GM18502 (cell line): ENCODE data around the gene FYTTD1.
A peak's percentile ranks its signal among the peaks of the same experiment; 100 is the strongest.

Experiments used
- ATAC-seq: cut with Tn5 transposase; IDR thresholded peaks from one replicate; pipeline ENCODE4 v1.9.1; 2021; ENCODE audit warnings: mild to moderate bottlenecking; ENCODE audit not compliant: unreplicated experiment, poor library complexity

Gene FYTTD1

DNA sequence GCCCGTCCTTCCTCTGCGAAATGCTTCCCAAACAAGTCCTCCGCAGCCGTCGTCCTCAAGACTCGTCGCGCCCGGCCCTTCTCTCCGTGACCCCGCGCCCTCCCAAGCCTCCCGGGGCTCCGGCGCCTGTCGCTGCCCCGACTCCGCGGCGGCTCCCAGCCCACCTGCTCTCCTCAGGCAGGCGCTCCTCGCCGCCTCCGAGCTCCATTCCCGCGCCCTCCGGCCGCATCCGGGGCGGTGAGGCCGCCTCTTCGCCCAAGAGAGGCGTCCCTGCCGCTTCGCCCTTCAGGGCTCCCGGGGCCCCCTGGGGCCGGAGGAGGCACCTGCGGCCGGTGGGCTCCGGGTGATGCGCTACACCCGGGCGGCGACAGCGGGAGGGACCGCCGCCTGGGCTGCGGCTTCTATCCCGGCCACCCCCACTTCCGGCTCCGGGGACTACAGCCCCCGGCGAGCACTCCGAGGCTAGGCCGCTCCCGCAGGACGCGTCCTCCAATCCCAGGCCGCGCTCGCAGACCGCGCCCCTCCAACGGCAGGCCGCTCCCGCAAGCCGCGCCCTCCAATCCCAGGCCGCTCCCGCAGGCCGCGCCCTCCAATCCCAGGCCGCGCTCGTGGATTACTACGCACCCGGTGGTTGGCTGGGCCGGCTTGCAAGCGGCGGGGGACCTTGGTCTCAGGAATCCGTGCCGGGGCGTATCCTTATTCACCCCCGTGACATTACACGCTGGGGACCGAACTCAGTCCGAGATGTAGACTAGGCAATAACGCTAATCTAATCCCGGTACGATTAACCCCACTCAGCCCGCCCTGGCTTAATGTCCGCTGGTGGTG, 13.0 kb upstream of the FYTTD1 start, which contains the start of gene RUBCN:
TSS of gene RUBCN (minus strand) at position 414 of the 828 bp plus-strand sequence. CDS start at position 229, 185 bp downstream.
- peak; percentile 82 for ATAC-seq

DNA sequence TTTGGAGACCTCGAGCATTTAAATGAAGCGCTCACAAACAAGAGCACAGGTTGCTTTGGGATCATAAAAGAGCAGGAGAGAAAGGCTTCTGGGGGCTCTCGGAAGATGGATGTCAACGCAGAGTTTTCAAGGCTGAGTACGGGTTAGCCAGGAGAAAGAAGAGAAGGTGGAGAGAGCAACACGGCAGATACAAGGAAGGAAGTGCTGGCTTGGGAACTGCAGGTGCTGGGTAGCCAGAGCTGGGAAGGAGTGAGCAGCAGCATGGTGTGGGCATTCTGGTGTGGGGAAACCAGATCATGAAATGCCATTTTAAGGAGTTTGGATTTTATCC, 12.4 kb upstream of the FYTTD1 start:
- no peak for ATAC-seq

DNA sequence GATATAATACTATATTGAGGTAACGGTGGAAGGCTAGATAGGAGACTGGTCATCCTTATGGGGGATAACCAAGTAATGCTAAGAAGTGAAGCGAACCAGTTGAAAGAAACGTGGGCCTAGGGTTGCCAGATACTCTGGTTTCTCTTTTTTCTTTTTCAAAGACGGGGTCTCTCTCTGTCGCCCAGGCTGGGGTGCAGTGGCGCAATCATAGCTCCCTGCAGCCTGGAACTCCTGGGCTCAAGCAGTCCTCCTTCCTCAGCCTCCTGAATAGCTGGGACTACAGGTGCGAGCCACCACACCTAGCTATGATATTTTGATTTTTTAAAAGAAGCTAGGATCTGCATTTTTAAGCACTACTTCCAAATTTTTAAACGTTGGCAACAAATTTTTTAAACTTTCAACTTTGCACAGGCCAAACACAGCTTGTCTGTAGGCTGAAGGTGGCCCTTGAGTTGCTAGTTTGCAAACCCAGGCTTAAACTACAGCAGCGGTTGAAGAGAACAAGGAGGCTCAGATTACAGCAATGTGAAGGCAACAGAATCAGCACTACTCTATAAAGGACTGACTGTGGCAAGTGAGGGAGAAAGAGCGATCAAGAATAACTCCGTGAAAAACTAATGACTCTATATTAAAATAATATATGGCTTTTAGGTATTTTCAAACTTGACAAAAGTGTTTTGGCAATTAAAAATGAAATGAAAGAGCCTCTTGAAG, 11.8 kb upstream of the FYTTD1 start:
- ATAC-seq = no peak

DNA sequence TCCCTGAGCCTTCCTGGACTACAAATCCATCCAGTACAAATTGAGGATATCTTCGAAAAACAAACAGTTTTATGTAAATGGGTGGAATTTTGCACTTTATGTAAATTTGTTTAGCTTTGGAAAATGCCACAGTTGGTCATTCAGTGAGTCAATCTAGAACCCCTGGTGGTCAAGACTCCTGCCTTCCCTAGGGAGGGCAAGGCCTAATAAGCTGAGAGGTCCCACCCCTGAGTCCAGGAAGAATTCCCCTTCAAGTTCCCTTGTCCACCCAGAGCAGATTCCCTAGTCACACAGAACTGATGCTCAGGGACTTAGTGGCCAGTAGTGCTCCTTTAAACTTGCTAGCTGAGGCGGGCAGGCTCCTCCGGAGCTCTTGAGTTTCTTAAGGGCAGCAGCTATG, 6.9 kb upstream of the FYTTD1 start:
- ATAC-seq = no peak

DNA sequence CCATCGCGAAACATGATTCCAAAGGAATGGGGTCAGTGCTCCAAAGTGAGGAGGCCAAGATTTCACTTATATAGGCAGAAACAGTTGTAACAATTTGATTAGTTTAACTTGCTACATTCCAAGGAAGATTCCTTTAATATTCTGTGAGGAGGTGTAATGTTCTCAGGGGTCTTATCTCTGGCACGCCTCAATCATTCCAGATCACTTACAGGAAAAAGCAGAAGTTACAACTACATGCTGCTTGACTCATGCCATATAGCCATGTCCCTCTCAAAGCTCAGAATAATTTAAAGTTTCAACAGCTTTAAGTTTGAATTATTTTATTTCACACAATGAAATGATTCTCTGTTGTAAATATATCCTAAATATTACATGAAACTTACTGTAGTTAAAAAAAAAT, 3.5 kb upstream of the FYTTD1 start:
- no peak for ATAC-seq

DNA sequence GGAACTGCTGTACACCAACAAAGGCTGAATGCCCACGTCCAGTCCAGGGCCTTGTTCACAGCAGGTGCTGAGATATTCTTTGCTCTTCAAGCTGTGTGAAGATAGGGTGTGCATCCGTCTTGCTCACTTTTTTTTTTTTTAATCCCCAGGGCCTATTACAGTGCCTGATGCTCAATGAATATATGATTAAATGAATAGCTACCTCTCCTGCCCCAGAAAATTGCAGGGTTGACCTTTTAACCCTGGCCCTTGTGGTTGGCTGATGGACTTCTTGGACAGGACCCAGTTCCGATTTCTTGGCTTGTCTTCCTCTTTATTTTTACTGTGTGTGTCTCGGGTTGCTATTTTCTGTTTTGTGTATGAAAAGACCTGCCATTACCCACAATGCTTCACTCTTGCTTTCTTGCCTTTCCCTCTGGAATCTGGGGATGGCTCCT, 2.9 kb upstream of the FYTTD1 start:
- no peak for ATAC-seq

DNA sequence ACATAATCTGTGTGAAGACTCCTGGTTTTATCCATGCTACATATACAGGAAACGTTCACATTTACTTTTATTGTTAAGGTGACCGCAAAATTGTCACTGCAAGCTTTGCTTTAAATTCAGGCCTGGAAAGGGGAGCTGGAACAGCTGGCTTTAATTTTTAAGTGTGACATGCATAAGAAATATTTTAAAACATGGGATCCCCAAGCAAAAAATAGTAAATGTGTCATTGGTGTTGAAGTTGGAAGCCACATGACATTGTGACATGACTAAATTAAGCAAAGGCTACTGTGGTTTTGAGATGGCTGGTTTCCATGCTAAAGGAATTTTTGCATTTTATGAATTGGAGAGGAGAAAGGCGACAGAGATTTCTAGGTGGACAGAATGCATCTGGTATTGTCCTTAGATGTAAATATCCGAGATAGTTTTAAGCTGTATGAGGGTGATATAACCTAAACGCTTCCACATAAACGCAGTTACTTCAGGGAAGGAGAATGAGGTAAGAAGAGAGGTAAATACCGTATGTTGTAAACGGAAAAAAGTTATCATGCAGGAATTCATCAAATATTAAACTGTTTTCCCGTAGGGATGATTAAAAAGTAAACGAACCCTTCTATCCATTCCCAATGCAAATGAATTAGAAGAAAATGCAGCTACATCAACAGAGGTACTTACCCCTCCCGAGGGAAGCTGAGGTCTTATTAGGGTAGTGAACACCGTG, 927 bp upstream of the FYTTD1 start:
- ATAC-seq = no peak

DNA sequence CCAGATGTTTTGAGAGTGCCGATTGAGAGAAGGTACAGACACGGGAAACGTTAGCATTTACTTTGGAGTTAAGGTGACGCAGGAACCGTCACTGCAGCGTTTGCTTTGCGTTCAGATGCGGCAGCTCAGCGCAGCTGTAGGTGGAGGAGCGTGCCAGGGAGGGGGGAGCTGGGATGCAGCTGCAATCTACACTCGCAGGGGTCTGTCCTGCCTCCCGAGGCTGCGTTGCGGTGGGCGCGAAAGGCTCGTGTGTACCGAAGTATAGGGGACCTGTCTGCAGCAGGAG, 425 bp upstream of the FYTTD1 start:
- ATAC-seq = peak; percentile 43

DNA sequence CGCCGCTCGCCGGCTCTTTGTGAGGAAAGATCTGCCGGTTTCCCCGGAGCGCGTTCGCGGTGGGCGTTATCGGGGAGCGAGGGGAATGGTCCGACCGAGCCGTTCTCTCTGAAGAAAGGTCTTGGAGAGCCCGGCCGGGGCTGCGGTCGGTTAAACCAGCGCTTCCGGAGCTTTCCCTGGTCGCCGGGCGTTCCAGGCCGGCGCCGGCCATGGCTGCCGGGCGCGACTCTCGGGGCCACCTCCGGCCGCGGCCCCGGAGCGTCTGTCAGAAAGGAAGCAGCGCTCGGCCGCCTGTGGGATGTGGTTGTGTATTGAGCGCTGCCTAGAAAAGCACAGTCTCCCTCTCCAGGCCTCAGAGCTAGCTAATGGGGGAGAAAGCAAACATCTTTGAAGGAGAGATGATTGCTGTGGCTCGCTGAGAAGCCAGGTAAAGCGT, 731 bp downstream of the FYTTD1 start:
- peak; percentile 33 for ATAC-seq

DNA sequence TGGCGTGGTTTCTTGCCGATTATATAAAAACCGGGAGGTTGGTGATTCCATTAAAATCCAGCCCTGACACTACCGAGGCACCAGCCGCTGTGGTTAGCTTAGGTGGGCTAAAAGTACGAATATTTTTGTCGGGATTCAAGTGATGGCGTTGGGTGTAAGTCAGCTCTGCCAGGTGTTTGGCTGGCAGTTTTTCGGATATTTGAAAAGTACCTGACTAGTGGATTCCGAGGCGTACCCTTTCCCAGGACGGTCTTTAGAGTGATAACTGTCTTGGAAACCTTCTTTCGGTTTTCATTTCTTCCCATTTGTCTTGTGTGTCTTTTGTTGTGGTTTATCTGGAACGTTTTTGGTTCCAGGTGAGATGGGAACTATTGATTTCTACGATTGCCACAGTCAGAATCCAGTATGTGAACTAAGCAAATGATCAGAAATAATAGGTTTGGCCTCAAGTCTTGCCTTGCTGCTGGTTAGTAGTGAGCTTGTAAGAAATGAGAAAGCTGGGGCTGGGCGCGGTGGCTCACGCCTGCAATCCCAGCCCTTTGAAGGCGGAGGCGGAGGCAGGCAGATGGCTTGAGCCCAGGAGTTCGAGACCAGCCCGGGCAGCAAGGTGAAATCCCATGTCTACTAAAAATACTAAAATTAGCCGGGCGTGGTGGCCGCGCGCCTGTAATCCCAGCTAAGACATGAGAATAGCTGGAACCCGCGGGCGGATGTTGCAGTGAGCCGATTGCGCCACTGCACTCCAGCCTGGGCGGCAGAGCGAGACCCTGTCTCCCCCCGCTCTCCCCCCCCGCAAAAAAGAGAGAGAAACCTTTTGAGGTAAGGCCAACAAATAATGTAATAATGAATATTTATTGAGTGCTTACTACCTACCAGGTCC, 1.4 kb downstream of the FYTTD1 start:
- no peak for ATAC-seq

DNA sequence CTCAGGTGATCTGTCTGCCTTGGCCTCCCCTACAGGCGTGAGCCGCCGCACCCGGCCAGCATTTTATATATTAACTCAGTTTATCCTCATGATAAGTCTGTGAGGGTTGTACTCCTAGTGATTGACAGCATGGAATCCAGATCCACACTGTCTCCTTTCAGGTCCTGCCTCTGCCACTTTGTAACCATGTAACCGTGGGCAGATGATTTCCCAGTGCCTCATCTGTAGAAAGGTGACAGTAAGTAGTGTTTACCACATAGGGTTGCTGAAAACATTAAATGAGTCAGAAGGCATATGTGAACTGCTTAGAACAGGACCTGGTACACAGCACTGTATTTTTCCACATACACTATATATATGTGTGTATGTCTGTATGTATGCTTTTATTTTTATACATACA, 2.4 kb downstream of the FYTTD1 start:
- ATAC-seq = no peak

DNA sequence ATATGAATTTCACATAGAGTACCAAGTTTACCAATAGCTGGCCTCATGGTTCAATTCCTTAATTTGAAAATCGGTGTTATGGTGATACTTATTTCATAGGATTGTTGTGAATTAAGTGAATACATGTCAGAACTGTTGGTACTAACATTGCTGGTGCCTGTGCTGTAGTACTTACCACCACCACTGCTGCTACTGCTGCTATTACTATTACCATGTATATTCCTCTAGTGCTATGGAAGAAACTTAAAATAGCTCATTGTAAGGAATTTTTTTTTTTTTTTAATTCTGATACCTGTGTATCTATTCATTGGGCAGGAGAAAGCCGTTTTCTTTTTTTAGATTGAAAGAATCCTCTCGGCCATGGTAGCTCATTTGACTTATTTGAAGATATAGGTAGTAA, 3.6 kb downstream of the FYTTD1 start:
- no peak for ATAC-seq

DNA sequence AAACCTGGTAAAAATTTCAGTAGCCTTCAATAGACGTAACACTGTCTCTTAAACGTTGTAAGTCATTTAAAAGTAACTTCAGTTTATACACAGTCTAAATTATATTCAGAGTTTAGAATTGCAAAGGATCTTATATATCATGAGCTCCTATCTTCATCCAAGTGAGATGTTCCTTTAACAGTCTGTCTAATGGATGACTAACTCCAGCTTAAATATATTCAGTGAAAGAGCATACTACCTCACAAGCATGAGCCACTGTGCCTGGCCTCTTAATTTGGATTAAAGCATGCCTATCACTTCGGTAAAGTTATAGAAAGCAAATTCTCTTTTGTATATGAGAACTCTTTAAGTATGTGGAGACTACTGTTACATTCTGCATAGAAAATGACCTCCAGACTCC, 7.0 kb downstream of the FYTTD1 start:
- ATAC-seq = no peak

DNA sequence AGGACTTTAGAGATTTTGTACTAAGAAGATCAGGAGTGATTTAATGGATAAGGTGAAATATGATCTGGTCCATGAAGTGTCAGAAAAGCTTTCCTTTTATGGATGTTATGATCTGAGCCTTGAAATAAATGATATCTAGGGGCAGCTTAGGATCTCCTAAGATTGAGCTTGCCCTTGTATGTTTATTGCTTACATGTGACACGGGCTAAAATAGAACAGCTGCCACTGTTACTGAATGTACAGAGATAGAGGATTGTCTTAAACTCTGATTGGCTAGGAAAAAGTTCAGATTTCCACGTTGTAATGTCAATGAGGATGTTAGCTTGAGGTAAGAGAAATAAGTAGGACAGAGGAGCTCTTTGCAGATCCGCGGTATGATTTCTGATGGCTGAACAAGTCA, 8.8 kb downstream of the FYTTD1 start:
- no peak for ATAC-seq

DNA sequence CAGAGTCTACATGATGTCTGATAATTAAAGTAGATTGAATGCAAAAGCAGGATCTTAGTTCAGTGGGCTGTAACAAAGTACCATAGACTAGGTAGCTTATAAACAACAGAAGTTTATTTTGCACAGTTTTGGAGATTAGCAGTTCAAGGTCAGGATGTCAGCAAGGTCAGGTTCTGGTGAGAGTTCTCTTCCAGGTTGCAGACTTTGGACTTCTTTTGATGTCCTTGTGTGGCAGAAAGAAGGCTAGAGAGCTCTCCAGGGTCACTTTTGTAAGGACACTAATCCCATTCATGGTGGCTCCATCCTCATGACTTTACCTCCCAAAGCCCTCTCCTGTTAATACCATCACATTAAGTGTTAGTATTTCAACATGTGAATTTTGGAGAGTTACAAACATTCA, 12.1 kb downstream of the FYTTD1 start:
- ATAC-seq = no peak

DNA sequence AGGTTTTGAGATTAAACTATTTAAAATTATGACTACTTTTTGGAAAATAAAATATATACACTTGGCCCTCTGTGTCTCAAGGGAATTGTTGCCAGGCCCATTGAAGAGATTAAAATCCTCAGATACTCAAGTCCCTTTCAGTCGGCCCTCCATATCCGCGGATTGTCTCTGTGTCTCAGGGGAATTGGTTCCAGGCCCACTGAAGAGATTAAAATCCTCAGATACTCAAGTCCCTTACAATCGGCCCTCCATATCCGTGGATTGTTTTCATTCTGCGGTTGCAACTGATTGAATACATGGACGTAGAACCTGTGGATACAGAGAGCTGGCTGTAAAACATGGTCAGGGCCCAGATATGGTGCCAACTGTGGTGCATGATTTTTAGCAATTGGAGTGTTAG, 25.6 kb downstream of the FYTTD1 start:
- ATAC-seq = no peak

DNA sequence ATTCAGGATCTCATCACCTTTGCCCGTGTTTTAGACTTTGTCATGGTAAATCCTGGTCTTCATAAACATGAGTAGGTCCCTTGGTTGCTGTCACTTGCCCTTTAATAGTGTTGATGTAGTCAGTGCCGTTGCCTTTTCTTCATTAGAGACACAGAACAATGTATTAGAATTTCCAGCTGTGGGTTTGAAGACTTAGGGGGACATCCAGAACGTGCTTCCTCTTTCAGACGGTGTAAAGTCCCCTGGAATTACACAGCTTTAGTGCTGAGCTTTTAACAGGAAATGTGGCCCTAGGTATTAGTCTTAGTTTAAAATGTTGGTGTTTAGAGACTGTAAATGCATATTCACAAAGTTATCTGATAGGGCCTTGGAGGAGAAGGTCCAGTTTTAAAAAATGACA, 32.5 kb downstream of the FYTTD1 start:
- peak; percentile 57 for ATAC-seq

DNA sequence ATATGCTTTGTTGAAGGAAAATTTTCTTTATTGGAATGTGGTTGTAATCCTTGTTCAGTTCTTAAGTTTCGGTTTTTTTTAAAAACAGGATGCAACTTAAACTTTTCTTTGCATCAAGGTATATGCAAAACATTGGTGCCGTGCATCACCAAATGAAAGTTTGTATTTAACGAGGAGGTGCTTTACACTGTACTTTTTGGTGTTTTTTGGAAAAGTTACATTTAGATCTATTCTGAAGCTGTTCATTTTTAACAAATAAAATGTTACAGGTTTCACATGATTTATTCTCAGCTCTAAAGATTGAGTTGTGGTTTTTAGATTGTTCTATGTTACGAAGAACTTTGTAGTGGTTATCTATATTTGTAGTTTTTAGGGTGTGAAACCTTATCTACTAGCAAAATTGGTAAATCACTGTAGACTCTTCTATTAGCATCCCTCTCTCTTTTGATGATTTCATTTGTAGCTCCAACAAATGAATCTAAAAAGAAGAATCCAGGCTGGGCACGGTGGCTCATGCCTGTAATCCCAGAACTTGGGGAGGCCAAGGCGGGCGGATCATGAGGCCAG, 34.4 kb downstream of the FYTTD1 start:
- ATAC-seq = no peak

DNA sequence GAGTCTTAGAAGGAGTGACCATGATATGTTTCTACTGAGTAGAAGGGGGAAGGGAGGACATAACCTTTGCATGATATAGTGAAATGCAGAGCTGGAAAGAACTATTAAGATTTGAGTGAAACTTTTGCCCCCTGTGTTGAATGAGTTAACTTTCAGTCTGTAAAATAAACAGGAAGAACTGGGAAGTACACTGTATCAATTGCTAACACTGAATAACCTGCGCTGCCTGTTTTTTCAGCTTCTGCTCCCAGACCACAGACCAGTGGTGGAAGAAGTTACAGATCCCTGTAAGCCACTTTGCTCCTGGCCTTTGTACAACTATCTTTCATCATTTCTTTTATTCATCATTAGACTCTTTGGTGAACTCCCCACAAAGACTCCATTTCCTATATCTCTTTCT, 37.7 kb downstream of the FYTTD1 start:
- no peak for ATAC-seq

DNA sequence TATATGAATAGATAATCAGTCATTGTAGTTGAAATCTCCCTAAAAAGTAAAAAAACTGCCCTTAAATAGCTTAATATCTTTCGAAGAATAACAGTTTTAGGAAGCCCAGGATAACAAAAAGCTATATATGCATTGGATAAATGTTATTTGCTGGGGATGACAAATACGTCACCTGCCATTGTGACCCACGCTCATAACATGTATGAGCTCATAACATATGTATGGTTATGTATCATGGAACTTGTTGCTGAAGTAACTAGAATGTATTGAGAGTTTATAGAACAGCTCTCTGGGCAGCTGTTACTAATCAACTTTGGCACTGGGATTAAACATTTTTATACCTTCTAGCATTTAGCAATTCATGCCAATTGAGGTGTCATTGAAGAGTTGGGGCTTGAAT, 39.6 kb downstream of the FYTTD1 start:
- ATAC-seq = no peak
